Measurements from ENCODE around the gene MTOR.
"Not testable (repeated sequence)": the region's sequence is repeated elsewhere in the genome, so short reads cannot be mapped to it uniquely, and the experiment has no call there.

The MTOR gene

GRCh38 chr1:11100149-11100493 is 162.2 kb downstream of the MTOR start:
- DNase-seq: no peak

GRCh38 chr1:11099310-11100148 is 162.8 kb downstream of the MTOR start, which contains the start of gene EXOSC10:
Gene EXOSC10 (minus strand): TSS chr1:11099869. CDS start chr1:11099831, 38 bp downstream.
- peak; percentile 98 for DNase-seq

GRCh38 chr1:11098931-11099309 is 163.4 kb downstream of the MTOR start:
- no peak for DNase-seq

- not testable (repeated sequence) for DNase-seq
Measured at GRCh38 chr1:11083784-11084183, 178.6 kb downstream of the MTOR start.

GRCh38 chr1:11080931-11081330 is 181.4 kb downstream of the MTOR start:
- DNase-seq: no peak

- DNase-seq: no peak
Measured at GRCh38 chr1:11078631-11079030, 183.7 kb downstream of the MTOR start.

DNA sequence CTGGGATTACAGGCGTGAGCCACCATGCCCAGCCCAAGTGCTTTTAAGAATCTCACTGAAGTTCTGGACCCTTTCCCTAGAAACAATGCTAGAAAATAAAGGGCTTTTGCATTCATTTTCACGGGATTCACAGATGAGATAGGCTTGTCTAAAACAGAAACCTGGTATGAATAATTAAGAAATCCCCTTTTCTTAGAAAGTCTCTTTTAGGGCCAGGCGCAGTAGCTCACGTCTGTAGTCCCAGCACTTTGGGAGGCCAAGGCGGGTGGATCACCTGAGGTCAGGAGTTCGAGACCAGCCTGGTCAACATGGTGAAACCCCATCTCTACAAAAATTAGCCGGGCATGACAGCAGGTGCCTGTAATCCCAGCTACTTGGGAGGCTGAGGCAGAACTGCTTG is 189.0 kb downstream of the MTOR start:
- not testable (repeated sequence) for DNase-seq

DNA sequence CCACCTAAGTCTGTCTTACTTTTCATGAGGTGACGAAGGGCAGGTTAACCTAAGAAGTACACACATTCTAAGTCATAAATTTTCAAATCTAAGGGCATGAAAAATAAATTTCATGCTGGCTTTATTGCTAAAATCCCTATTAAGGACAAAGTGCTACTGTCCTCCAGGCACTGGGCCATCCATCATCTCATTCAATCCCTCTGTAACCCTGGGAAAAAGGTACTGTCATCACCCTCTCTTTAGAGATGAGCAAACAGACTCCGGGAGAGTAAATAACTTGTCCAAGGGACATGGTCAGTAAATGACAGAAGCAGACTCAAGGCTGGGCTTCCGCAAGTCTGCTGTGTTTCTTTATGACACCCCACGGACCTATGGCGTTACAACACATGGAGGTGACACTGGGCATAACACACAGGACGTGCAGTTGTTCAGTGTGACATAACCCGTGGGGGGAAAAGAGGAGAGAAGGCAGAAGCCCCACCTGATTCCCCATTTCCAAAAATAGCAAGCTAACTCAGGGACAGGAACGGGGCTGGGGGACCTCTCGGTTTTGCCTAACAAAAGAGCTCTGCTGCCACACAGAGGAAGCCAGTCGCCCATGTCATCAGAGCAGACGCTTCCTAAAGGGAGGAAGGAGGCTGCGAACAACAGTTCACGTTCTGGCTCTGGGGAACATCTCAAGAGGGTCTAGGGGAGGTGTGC is 190.0 kb downstream of the MTOR start:
- no peak for DNase-seq

GRCh38 chr1:11071463-11072215 is 190.7 kb downstream of the MTOR start:
- no peak for DNase-seq

DNA sequence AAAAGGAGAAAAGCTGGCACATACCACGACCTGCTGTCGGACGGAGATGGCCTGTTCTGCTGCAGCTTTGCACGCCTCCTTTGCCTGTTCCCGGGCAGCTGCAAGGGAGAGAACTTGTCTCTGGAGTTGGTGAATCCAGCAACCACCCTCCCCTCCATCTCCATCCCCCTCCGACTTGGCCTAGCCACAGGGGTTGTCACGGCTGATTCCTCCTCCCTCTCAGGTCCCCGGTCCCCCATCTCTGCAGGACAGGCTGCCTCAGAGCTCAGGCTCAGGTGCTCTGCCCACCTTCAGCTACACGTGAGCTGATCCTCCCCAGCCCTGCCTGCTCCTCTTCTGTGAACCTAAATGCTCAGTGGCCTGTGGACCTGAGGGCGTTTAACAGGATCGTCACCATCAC is 191.5 kb downstream of the MTOR start:
- DNase-seq: no peak

DNA sequence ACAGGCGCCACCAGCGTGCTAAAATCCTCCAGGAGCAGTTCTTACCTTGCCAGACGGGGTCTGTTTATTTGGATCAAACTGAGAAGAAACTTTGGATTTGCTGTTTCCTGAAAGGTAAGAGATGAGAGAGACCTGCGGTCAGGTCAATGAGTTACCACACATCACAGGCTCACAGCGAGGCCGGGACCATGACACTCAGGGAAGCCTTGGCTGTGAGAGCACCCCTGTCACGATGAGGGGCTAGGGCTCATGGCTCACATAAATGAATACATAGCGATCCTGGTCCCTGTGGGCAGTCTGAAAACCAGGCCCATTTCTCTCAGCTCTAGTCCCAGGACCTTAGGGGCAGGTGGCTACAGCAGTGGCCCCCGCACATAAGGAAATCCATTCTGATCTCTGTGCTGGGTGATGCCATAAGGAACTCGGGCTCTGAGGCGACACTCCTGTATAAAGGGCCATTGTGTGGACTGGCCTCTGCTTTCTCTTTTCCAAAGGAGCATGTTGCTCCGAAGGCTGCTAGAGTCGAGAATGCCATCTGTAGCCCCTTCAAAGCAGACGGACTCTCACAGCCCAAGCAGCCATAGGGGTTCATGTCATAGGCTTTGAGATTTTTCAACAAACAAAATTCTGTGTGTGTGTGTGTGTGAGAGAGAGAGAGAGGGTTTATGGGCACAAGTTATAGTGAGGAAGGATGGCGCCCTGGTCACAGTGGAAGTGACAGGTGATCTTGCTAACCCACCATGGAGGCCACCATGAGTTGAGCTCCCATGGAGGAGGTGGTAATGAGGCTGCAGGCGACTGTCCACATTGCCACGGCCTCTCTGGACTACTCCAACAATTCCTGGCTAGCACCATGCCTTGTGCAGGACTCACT is 193.5 kb downstream of the MTOR start:
- no peak for DNase-seq

DNA sequence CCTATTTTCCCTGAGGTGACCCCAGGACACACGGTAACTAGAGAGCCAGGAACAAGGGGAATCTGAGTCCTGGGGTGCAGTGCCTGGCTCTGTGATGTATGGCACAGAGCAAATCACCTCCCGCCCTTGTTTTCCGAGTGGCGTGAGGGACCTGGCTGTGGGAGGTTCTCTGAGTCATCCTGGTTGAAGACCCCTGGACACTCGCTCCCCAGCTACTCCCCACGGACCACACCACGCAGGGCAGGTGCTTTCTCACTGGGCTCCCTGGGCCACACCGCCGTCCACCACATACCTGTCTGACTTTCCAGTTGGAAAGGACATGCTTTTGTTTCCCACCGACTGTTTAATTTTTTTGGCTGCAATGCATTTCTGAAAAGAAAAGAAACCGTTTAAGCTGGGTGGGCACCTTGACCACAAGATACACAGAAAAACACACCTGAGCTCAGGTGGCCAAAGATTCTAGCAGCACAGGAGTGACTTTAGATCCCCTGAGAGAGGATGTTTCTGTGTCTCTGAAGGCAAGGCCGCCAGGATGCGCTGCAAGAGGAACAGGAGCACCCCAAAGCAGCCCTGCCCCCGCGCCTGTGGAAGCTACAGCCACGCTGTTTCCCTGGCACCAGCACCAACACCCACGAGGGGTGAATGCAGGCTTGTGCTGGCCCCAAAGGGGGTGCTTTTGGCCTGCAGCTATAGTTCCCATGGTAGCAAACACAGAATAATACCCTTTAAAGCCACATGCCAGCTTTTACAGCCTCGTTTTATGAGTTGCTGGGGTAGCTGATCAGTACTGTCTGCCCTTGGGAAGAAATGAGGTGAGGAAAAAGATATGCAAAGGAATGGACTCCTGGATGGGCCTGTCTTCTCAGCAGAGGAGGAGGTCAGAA is 194.4 kb downstream of the MTOR start:
- no peak for DNase-seq

DNA sequence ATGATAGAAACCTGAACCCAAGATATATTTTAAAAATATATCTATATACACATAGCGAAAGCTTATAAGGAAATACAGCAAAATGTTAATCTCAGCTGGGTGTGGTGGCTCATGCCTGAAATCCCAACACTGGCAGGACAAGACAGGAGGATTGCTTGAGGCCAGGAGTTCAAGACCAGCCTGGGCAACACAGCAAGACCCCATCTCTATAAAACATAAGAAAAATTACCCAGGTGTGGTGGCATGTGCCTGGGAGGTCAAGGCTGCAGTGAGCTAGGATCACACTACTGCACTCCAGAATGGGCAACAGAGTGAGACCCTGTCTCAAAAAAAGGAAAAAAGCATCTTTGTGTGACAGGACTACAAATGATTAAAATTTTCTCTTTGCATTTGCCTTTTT is 196.6 kb downstream of the MTOR start:
- DNase-seq: no peak

GRCh38 chr1:11064942-11065341 is 197.4 kb downstream of the MTOR start:
- DNase-seq: no peak

DNA sequence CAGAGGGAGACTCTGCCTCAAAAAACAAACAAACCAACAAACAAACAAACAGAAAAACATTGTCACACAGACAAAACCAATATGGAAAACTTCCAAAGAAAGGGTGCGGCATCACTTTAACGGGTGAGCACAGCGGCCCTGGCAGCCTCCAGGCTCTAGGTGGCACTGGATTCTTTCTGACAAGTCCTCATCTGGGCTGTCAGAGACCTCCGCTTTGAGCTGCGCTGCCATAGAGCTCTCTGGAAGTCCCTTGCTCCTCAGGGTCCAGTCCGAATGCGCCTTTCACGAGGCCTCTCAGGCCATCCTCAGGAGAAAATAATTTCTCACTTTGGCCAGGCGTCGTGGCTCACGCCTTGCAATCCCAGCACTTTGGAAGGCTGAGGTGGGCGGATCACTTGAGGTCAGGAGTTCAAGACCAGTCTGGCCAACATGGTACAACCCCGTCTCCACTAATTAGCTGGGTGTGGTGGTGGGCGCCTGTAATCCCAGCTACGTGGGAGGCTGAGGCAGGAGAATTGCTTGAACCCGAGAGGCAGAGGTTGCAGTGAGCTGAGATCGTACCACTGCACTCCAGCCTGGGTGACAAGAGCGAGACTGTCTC is 198.3 kb downstream of the MTOR start:
- not testable (repeated sequence) for DNase-seq

- DNase-seq: peak; percentile 76
Measured at GRCh38 chr1:11062965-11063401, 199.4 kb downstream of the MTOR start.

- no peak for DNase-seq
Measured at GRCh38 chr1:11061652-11062365, 200.5 kb downstream of the MTOR start.

GRCh38 chr1:11059968-11060830 is 202.2 kb downstream of the MTOR start, which contains the start of gene SRM:
Gene SRM (minus strand): TSS chr1:11060018. CDS start chr1:11059943, 75 bp downstream.
- DNase-seq: peak; percentile 93
